ENCODE measurements around the gene BTBD9.

Gene BTBD9

GRCh38 chr6:38320843-38321242, 318.9 kb downstream of the BTBD9 start:
- TF ChIP-seq, protein P1, sequence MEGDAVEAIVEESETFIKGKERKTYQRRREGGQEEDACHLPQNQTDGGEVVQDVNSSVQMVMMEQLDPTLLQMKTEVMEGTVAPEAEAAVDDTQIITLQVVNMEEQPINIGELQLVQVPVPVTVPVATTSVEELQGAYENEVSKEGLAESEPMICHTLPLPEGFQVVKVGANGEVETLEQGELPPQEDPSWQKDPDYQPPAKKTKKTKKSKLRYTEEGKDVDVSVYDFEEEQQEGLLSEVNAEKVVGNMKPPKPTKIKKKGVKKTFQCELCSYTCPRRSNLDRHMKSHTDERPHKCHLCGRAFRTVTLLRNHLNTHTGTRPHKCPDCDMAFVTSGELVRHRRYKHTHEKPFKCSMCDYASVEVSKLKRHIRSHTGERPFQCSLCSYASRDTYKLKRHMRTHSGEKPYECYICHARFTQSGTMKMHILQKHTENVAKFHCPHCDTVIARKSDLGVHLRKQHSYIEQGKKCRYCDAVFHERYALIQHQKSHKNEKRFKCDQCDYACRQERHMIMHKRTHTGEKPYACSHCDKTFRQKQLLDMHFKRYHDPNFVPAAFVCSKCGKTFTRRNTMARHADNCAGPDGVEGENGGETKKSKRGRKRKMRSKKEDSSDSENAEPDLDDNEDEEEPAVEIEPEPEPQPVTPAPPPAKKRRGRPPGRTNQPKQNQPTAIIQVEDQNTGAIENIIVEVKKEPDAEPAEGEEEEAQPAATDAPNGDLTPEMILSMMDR (IDR thresholded peaks at IDR 0.05; ENCODE audit: insufficient read depth, low read length, missing control alignments), result no peak
- H3K4me3 ChIP-seq (ENCODE audit: low read depth, low read length), result no peak overlapping the region
- ChIA-PET POLR2A (no interaction called here), CTCF (no interaction called here)
- no peak for DNase-seq (ENCODE audit: low read depth, low spot score)

GRCh38 chr6:38320358-38320757, 319.4 kb downstream of the BTBD9 start:
- ChIA-PET POLR2A (no interaction called here), CTCF (no interaction called here)
- TF ChIP-seq, protein P1 (IDR thresholded peaks at IDR 0.05; ENCODE audit: insufficient read depth, low read length, missing control alignments), result no peak
- DNase-seq (ENCODE audit: low read depth, low spot score), result no peak
- H3K4me3 ChIP-seq (ENCODE audit: low read depth, low read length), result no peak overlapping the region

DNA sequence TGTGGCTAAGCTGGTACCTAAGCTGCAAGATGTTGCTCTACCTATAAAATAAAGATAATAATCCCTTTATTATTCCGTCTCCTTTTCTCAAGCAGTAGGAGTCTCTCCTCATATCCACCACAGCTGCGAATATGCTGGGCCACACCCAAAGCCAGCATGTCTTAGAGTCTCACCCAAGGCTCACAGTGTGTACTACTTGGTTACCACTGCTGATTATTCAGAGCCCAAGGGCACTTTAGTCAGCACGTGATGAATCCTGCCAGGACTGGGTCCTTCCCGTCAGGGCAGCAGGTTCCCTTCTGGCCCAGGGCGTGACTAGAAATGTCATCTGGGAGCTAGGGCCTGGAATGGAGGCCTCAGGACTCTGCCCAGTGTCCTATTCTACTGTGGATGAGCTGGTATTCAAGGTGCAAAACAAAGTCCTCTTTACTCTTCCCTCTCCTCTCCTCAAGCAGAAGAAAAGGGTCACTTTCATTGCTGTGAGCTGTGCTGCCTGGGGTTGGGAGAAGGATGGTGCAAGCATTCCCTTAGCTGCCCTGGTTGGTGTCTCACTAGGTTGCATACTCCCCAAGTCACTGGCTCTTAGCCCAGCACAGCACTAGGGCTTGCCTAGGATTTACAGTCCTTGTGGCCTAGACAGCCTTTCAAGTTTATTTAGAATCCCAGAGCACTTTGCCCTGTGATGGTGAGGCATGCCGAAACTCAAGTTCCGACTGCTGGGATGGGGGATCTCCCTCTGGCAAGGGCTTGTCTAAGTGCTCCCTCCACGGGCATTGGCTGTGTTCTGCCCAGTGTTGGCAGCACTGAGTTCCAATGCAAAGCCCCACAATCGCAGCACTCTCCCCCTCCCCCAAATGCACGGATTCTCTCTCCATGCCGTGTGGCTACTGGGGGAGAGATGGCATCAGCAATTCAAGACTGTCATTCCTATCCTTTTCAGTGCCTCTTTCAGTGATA, 320.2 kb downstream of the BTBD9 start:
- H3K4me3 ChIP-seq (ENCODE audit: low read depth, low read length), result no peak overlapping the region
- TF ChIP-seq, protein P1 (IDR thresholded peaks at IDR 0.05; ENCODE audit: insufficient read depth, low read length, missing control alignments), result no peak
- CTCF ChIA-PET, result no interaction called here
- DNase-seq (ENCODE audit: low read depth, low spot score), result no peak
- POLR2A ChIA-PET, result no interaction called here

DNA sequence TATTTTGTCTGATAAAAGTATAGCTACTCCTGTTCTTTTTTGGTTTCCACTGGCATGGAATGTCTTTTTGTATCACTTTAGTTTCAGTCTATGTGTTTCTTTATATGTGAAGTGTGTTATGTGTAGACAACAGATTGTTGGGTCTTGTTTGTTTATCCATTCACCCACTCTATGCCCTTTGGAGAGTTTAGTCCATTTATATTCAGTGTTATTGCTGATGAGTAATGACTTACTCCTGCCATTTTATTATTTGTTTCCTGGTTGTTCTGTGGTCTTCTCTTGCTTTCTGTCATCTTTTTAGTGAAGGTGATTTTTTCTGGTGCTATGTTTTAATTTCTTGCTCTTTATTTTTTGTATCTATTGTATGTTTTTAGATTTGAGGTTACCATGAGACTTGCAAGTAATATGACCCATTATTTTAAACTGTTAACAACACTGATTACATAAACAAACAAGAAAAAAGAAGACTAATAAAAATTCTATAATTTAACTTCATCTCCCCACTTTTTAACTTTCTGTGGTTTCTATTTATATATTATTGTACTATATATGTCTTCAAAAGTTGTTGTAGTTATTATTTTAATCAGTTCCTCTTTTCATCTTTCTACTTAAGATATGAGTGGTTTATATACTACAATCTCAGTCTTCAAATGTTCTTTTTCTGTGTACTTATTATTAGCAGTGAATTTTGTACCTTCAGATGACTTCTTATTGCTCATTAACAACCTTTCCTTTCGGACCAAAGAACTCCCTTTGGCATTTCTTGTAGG, 323.4 kb downstream of the BTBD9 start:
- POLR2A ChIA-PET, result no interaction called here
- DNase-seq (ENCODE audit: low read depth, low spot score), result no peak
- H3K4me3 ChIP-seq (ENCODE audit: low read depth, low read length), result no peak overlapping the region
- CTCF ChIA-PET, result no interaction called here
- TF ChIP-seq, protein P1 (IDR thresholded peaks at IDR 0.05; ENCODE audit: insufficient read depth, low read length, missing control alignments), result no peak

DNA sequence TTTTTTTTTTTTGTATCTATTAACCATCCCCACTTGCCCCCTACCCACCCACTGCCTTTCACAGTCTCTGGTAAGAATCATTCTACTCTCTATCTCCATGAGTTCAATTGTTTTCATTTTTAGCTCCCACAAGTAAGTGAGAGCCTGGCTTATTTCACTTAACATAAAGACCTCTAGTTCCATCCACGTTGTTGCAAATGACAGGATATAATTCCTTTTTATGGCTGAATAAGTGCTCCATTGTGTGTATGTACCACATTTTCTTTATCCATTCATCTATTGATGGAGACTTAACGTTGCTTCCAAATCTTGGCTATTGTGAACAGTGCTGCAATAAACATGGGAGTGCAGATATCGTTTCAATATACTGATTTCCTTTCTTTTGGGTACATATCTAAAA, 328.5 kb downstream of the BTBD9 start:
- POLR2A ChIA-PET, result no interaction called here
- TF ChIP-seq, protein P1 (IDR thresholded peaks at IDR 0.05; ENCODE audit: insufficient read depth, low read length, missing control alignments), result no peak
- DNase-seq (ENCODE audit: low read depth, low spot score), result no peak
- no peak overlapping the region for H3K4me3 ChIP-seq (ENCODE audit: low read depth, low read length)
- CTCF ChIA-PET, result no interaction called here

- CTCF ChIA-PET, result no interaction called here
Observed at GRCh38 chr6:38310061-38310460, 329.7 kb downstream of the BTBD9 start.

More at GRCh38 chr6:38310061-38310460, 329.7 kb downstream of the BTBD9 start:
- TF ChIP-seq, protein P1 (IDR thresholded peaks at IDR 0.05; ENCODE audit: insufficient read depth, low read length, missing control alignments), result no peak
- POLR2A ChIA-PET, result no interaction called here
- DNase-seq (ENCODE audit: low read depth, low spot score), result no peak
- no peak overlapping the region for H3K4me3 ChIP-seq (ENCODE audit: low read depth, low read length)

Data from AG04449 (cell line).